Esophagus (tissue), 2 donors: ENCODE data around the gene PCDH15. TPM values are rescaled to one million over a fixed set of nuclear protein-coding genes. Genes with fewer than 3 reads are reported as not detected.

Experiments
- H3K27ac ChIP-seq, 2 donors: one replicate each; pipeline ENCODE4 v1.5.1; 2013; ENCODE audit warnings: low read depth in 2 of 2, mild to moderate bottlenecking in 2 of 2, inconsistent platforms in 1 of 2, low read length in 1 of 2, moderate library complexity in 1 of 2
- H3K27me3 ChIP-seq, 2 donors: one replicate each; pipeline ENCODE4 v1.6.1; 2013; ENCODE audit warnings: low read length in 2 of 2, control low read depth in 1 of 2, mild to moderate bottlenecking in 1 of 2; ENCODE audit not compliant: insufficient read depth in 2 of 2, control insufficient read depth in 1 of 2
- H3K36me3 ChIP-seq, 2 donors: one replicate each; pipeline ENCODE4 v1.6.1; 2013; ENCODE audit warnings: low read length in 1 of 2; ENCODE audit not compliant: control insufficient read depth in 2 of 2, insufficient read depth in 2 of 2
- H3K4me1 ChIP-seq, 2 donors: one replicate each; pipeline ENCODE4 v1.6.1; 2013; ENCODE audit warnings: low read length in 1 of 2; ENCODE audit not compliant: control insufficient read depth in 2 of 2, insufficient read depth in 2 of 2
- H3K4me3 ChIP-seq, 2 donors: one replicate each; pipeline ENCODE4 v1.5.1; 2013; ENCODE audit warnings: low read length in 2 of 2, mild to moderate bottlenecking in 2 of 2, low read depth in 1 of 2, moderate library complexity in 1 of 2
- H3K9me3 ChIP-seq, 2 donors: one replicate each; pipeline ENCODE4 v1.6.1; 2013; ENCODE audit warnings: mild to moderate bottlenecking in 2 of 2, low read depth in 1 of 2, low read length in 1 of 2, moderate library complexity in 1 of 2; ENCODE audit not compliant: control insufficient read depth in 2 of 2, insufficient read depth in 1 of 2
- WGBS, 2 donors: extraction: QIAGEN DNeasy Blood & Tissue Kit; methylation state at CpG; one replicate each; pipeline ENCODE4 v1.1.7; 2013; 5-methylcytosine and 5-hydroxymethylcytosine counted together
- polyA plus RNA-seq, 2 donors: library from polyadenylated mRNA; stranded (reverse); fragments of 200-250 nt; gene quantifications; one replicate each; pipeline ENCODE4 v1.2.3, GENCODE V29; 2013
- donor health status: healthy with polysubstance abuse.
- donor health status: Bipolar disorder and iron deficiency.

Gene PCDH15
- polyA plus RNA-seq, 2 donors: not detected

- no peaks in the 10 kb centered on the region for H3K9me3 ChIP-seq
- no peak overlapping the region for H3K27ac ChIP-seq
- no peaks in the 10 kb centered on the region for H3K4me1 ChIP-seq
- H3K27me3 ChIP-seq: no peaks in the 10 kb centered on the region
- WGBS, 2 donors: 86 to 91% methylated on average over 4 of the region's 4 CpGs
- no peaks in the 10 kb centered on the region for H3K36me3 ChIP-seq
- no peak overlapping the region for H3K4me3 ChIP-seq
Observed at GRCh38 chr10:54477738-54478137, 323.3 kb downstream of the PCDH15 start.

- 61 to 73% methylated on average over 1 of the region's 1 CpG for WGBS, 2 donors
- H3K4me3 ChIP-seq: no peak overlapping the region
- H3K4me1 ChIP-seq: no peaks in the 10 kb centered on the region
- peaks cover 2 to 6% of the 10 kb centered on the region in 2 donors for H3K9me3 ChIP-seq
- H3K27ac ChIP-seq: no peak overlapping the region
- H3K36me3 ChIP-seq: no peaks in the 10 kb centered on the region
- H3K27me3 ChIP-seq: no peaks in the 10 kb centered on the region
Observed at GRCh38 chr10:54470324-54470631, 330.8 kb downstream of the PCDH15 start.

- no peak overlapping the region for H3K4me3 ChIP-seq
- 62 to 71% methylated on average over 8 of the region's 8 CpGs for WGBS, 2 donors
- no peaks in the 10 kb centered on the region for H3K36me3 ChIP-seq
- no peak overlapping the region for H3K27ac ChIP-seq
- no peaks in the 10 kb centered on the region for H3K27me3 ChIP-seq
- peaks cover 2 to 6% of the 10 kb centered on the region in 2 donors for H3K9me3 ChIP-seq
- H3K4me1 ChIP-seq: no peaks in the 10 kb centered on the region
Observed at GRCh38 chr10:54469587-54470323, 331.3 kb downstream of the PCDH15 start.

GRCh38 chr10:54454271-54454670 is 346.8 kb downstream of the PCDH15 start:
- no peaks in the 10 kb centered on the region for H3K4me1 ChIP-seq
- no peak overlapping the region for H3K4me3 ChIP-seq
- H3K27ac ChIP-seq: no peak overlapping the region
- no peaks in the 10 kb centered on the region for H3K27me3 ChIP-seq
- no peaks in the 10 kb centered on the region for H3K36me3 ChIP-seq
- 79 to 82% methylated on average over 1 of the region's 1 CpG for WGBS, 2 donors
- no peaks in the 10 kb centered on the region for H3K9me3 ChIP-seq

GRCh38 chr10:54449056-54449455 is 352.0 kb downstream of the PCDH15 start:
- H3K9me3 ChIP-seq: no peaks in the 10 kb centered on the region
- 90 to 100% methylated on average over 1 of the region's 1 CpG for WGBS, 2 donors
- H3K4me3 ChIP-seq: no peak overlapping the region
- no peaks in the 10 kb centered on the region for H3K36me3 ChIP-seq
- no peaks in the 10 kb centered on the region for H3K27me3 ChIP-seq
- H3K4me1 ChIP-seq: no peaks in the 10 kb centered on the region
- H3K27ac ChIP-seq: no peak overlapping the region

GRCh38 chr10:54444170-54444569 is 356.9 kb downstream of the PCDH15 start:
- no peak overlapping the region for H3K27ac ChIP-seq
- no peaks in the 10 kb centered on the region for H3K27me3 ChIP-seq
- H3K4me3 ChIP-seq: no peak overlapping the region
- WGBS, 2 donors: 63 to 71% methylated on average over 4 of the region's 4 CpGs
- no peaks in the 10 kb centered on the region for H3K9me3 ChIP-seq
- H3K4me1 ChIP-seq: no peaks in the 10 kb centered on the region
- H3K36me3 ChIP-seq: no peaks in the 10 kb centered on the region

- Histone ChIP-seq H3K36me3 (no peaks in the 10 kb centered on the region), H3K27me3 (no peaks in the 10 kb centered on the region), H3K4me3 (no peak overlapping the region), H3K4me1 (no peaks in the 10 kb centered on the region), H3K27ac (no peak overlapping the region), H3K9me3 (no peaks in the 10 kb centered on the region)
- WGBS, 2 donors: 51 to 85% methylated on average over 2 of the region's 2 CpGs
Observed at GRCh38 chr10:54441275-54441674, 359.8 kb downstream of the PCDH15 start.

- Histone ChIP-seq H3K27ac (no peak overlapping the region), H3K4me3 (no peak overlapping the region), H3K36me3 (no peaks in the 10 kb centered on the region), H3K27me3 (no peaks in the 10 kb centered on the region), H3K4me1 (no peaks in the 10 kb centered on the region), H3K9me3 (no peaks in the 10 kb centered on the region)
Observed at GRCh38 chr10:54434782-54435181, 366.2 kb downstream of the PCDH15 start.

GRCh38 chr10:54415483-54415882 is 385.5 kb downstream of the PCDH15 start:
- H3K27ac ChIP-seq: no peak overlapping the region
- peaks cover 0 to 2% of the 10 kb centered on the region in 2 donors for H3K9me3 ChIP-seq

GRCh38 chr10:54402576-54402975 is 398.5 kb downstream of the PCDH15 start:
- Histone ChIP-seq H3K9me3 (no peaks in the 10 kb centered on the region), H3K4me3 (no peak overlapping the region), H3K36me3 (no peaks in the 10 kb centered on the region), H3K27me3 (no peaks in the 10 kb centered on the region), H3K27ac (no peak overlapping the region), H3K4me1 (no peaks in the 10 kb centered on the region)
- 51 to 64% methylated on average over 1 of the region's 1 CpG for WGBS, 2 donors

More at GRCh38 chr10:54415483-54415882, 385.5 kb downstream of the PCDH15 start:
- no peaks in the 10 kb centered on the region for H3K4me1 ChIP-seq
- H3K27me3 ChIP-seq: no peaks in the 10 kb centered on the region
- H3K4me3 ChIP-seq: no peak overlapping the region
- no peaks in the 10 kb centered on the region for H3K36me3 ChIP-seq
- 88 to 89% methylated on average over 1 of the region's 1 CpG for WGBS, 2 donors
